Measurements from ENCODE around the gene NCBP3. TPM values are rescaled to one million over a fixed set of nuclear protein-coding genes. Genes with fewer than 3 reads are reported as not detected.
A peak's percentile ranks its signal among the peaks of the same experiment; 100 is the strongest.

The NCBP3 gene
- total and polyA plus RNA-seq, 8 donors, result 7.6 to 40.6 (median 23.6) TPM

DNA sequence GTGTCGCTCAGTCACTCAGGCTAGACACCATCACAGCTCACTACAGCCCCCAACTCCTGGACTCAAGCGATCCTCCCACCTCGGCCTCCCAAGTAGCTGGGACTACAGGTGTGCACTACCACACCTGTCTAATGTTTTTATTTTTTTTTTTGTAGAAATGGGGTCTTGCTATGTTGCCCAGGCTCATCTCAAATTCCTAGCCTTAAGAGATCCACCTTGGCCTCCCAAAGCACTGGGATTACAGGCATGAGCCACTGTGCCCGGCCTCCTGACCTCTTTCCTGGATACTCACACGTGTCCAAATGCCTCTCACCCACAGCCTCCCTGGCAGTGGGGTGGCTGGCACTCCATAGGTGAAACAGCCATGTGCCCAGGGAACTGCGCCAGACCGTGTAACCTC, 29.3 kb upstream of the NCBP3 start:
- H3K27ac ChIP-seq, result no peak overlapping the region
- H3K4me3 ChIP-seq, result no peak overlapping the region
- no peak for DNase-seq
- H3K36me3 ChIP-seq, result peaks cover 4 to 64% (median 53%) of the 10 kb centered on the region in 4 donors
- 91 to 96% (median 92%) methylated on average over 7 of the region's 7 CpGs for WGBS, 5 donors
- H3K4me1 ChIP-seq, result peaks cover 0 to 5% (median 0%) of the 10 kb centered on the region in 4 donors
- no peaks in the 10 kb centered on the region for H3K27me3 ChIP-seq
- TF ChIP-seq POLR2A (IDR thresholded peaks at IDR 0.05) (no peak), POLR2AphosphoS5 (IDR thresholded peaks at IDR 0.05) (no peak), EP300 (IDR thresholded peaks at IDR 0.05) (no peak)
- TF ChIP-seq, protein P1, sequence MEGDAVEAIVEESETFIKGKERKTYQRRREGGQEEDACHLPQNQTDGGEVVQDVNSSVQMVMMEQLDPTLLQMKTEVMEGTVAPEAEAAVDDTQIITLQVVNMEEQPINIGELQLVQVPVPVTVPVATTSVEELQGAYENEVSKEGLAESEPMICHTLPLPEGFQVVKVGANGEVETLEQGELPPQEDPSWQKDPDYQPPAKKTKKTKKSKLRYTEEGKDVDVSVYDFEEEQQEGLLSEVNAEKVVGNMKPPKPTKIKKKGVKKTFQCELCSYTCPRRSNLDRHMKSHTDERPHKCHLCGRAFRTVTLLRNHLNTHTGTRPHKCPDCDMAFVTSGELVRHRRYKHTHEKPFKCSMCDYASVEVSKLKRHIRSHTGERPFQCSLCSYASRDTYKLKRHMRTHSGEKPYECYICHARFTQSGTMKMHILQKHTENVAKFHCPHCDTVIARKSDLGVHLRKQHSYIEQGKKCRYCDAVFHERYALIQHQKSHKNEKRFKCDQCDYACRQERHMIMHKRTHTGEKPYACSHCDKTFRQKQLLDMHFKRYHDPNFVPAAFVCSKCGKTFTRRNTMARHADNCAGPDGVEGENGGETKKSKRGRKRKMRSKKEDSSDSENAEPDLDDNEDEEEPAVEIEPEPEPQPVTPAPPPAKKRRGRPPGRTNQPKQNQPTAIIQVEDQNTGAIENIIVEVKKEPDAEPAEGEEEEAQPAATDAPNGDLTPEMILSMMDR (IDR thresholded peaks at IDR 0.05), result no peak
- intact Hi-C loops (cut with DNase I; ENCODE audit: low total_unique reads), result no loop called here
- no peaks in the 10 kb centered on the region for H3K9me3 ChIP-seq

DNA sequence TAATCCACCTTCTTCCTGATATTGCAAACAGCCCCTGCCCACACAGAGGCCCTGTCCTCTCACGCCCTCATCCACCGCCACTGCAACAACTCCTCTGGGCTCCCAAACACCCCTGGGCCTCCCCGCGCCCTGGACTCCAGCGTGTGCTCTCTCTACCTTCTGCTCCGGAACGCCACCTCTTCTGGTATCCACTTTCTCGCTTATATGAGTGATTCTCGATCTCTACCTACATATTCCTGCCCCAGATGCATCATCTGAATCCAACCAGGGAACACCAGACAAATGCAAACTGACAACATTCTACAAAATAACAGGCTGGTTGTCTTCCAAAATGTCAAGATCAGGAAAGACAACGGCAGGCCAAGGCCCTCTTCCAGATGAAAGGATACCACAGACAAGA, 27.8 kb upstream of the NCBP3 start:
- Histone ChIP-seq H3K4me3 (no peak overlapping the region), H3K36me3 (peaks cover 4 to 67% (median 60%) of the 10 kb centered on the region in 4 donors), H3K27ac (no peak overlapping the region), H3K4me1 (peaks cover 0 to 5% (median 0%) of the 10 kb centered on the region in 4 donors), H3K27me3 (no peaks in the 10 kb centered on the region), H3K9me3 (no peaks in the 10 kb centered on the region)
- DNase-seq, result no peak
- intact Hi-C loops (cut with DNase I; ENCODE audit: low total_unique reads), result no loop called here
- TF ChIP-seq POLR2AphosphoS5 (IDR thresholded peaks at IDR 0.05), result no peak
- TF ChIP-seq POLR2A (IDR thresholded peaks at IDR 0.05), result no peak
- TF ChIP-seq EP300 (IDR thresholded peaks at IDR 0.05), result no peak
- TF ChIP-seq, protein P1 (IDR thresholded peaks at IDR 0.05), result no peak
- 92 to 98% (median 96%) methylated on average over 10 of the region's 10 CpGs for WGBS, 5 donors

DNA sequence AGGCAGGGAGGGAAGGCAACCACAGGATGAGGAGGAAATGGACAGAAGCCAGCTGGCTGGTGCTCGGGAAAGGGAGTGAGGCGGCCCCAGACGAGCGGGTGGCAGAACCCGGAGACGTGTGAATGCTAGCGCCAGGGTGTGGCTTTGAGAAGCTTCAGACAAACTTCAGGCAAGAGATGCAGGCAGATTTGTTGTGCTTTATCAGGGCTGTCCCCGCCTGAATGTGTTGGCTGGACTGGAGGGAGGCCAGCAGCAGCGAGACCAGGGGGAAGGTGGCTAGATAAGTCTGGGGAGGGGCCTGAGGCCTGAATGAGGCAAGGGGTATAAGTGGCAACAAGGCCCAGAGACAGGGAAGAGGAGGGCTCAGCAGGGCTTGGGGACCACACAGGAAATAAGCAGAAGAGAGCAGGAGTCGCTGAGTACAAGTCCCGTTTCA, 24.8 kb upstream of the NCBP3 start:
- no peaks in the 10 kb centered on the region for H3K9me3 ChIP-seq
- H3K4me3 ChIP-seq, result no peak overlapping the region
- H3K4me1 ChIP-seq, result peaks cover 0 to 5% (median 0%) of the 10 kb centered on the region in 4 donors
- TF ChIP-seq, protein P1 (IDR thresholded peaks at IDR 0.05), result no peak
- TF ChIP-seq POLR2AphosphoS5 (IDR thresholded peaks at IDR 0.05) (no peak), POLR2A (IDR thresholded peaks at IDR 0.05) (no peak), EP300 (IDR thresholded peaks at IDR 0.05) (no peak)
- peak; percentile 50 to 61 for DNase-seq
- H3K27ac ChIP-seq, result peak overlapping the region in 2 of 5 donors; percentile 27 to 50
- no peaks in the 10 kb centered on the region for H3K27me3 ChIP-seq
- peaks cover 4 to 49% (median 46%) of the 10 kb centered on the region in 4 donors for H3K36me3 ChIP-seq
- WGBS, 5 donors, result 19 to 38% (median 31%) methylated on average over 11 of the region's 11 CpGs
- intact Hi-C loops (cut with DNase I; ENCODE audit: low total_unique reads), result no loop called here

DNA sequence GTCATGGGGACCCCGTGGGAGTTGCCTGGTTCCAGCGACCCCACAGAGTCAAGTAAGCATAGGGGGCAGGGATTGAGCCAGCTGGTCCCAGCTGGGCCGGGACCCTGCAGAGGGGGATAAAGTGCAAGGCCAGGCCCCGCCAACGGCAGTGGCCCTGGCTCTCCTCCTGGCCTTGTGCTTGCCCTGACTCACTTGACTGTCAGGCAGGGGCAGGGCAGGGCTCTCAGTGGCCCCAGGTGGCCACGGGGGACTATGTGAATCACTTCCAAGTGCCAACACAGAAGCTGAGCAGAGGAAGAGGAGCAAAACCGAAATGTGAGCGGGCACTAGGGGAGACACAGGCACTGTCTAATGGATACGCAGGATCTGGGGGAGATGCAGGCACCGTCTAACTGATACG, 21.6 kb upstream of the NCBP3 start:
- no peak for DNase-seq
- peaks cover 0 to 17% (median 5%) of the 10 kb centered on the region in 4 donors for H3K4me1 ChIP-seq
- no peaks in the 10 kb centered on the region for H3K9me3 ChIP-seq
- intact Hi-C loops (cut with DNase I; ENCODE audit: low total_unique reads), result no loop called here
- 64 to 82% (median 81%) methylated on average over 10 to 11 of the region's 11 CpGs for WGBS, 5 donors
- H3K27me3 ChIP-seq, result no peaks in the 10 kb centered on the region
- H3K36me3 ChIP-seq, result peaks cover 4 to 24% (median 19%) of the 10 kb centered on the region in 4 donors
- H3K27ac ChIP-seq, result no peak overlapping the region
- H3K4me3 ChIP-seq, result no peak overlapping the region
- TF ChIP-seq, protein P1 (IDR thresholded peaks at IDR 0.05), result no peak
- TF ChIP-seq EP300 (IDR thresholded peaks at IDR 0.05) (no peak), POLR2A (IDR thresholded peaks at IDR 0.05) (no peak), POLR2AphosphoS5 (IDR thresholded peaks at IDR 0.05) (no peak)
